SW480 (cell line): Measurements from ENCODE around the gene CCL2.
"Not testable (repeated sequence)": the region's sequence is repeated elsewhere in the genome, so short reads cannot be mapped to it uniquely, and the experiment has no call there.

Source experiments
- DNase-seq: peaks from one replicate; pipeline ENCODE4 v3.0.0-alpha.2; 2016; ENCODE audit warnings: low spot score

The CCL2 gene

GRCh38 chr17:34254651-34255380, at the start of gene CCL2:
CCL2 (plus strand) TSS chr17:34255285; CDS start chr17:34255350, 65 bp downstream.
- peak; percentile 5 for DNase-seq

GRCh38 chr17:34205401-34205800, 49.7 kb upstream of the CCL2 start:
- no peak for DNase-seq

GRCh38 chr17:34206569-34206968, 48.5 kb upstream of the CCL2 start:
- DNase-seq, result no peak

GRCh38 chr17:34207572-34207971, 47.5 kb upstream of the CCL2 start:
- no peak for DNase-seq

GRCh38 chr17:34218748-34219147, 36.3 kb upstream of the CCL2 start:
- no peak for DNase-seq

GRCh38 chr17:34219405-34219804, 35.7 kb upstream of the CCL2 start:
- DNase-seq, result no peak

GRCh38 chr17:34220045-34220751, 34.9 kb upstream of the CCL2 start:
- DNase-seq, result no peak

GRCh38 chr17:34220752-34221395, 34.2 kb upstream of the CCL2 start:
- DNase-seq, result no peak

GRCh38 chr17:34221411-34221810, 33.7 kb upstream of the CCL2 start:
- no peak for DNase-seq

GRCh38 chr17:34222722-34223497, 32.2 kb upstream of the CCL2 start:
- no peak for DNase-seq

GRCh38 chr17:34225046-34225445, 30.0 kb upstream of the CCL2 start:
- DNase-seq, result no peak

GRCh38 chr17:34226011-34226743, 28.9 kb upstream of the CCL2 start:
- peak; percentile 14 for DNase-seq

- DNase-seq, result no peak
Observed at GRCh38 chr17:34226744-34227034, 28.4 kb upstream of the CCL2 start.

GRCh38 chr17:34227293-34227692, 27.8 kb upstream of the CCL2 start:
- not testable (repeated sequence) for DNase-seq

GRCh38 chr17:34227707-34228106, 27.4 kb upstream of the CCL2 start:
- no peak for DNase-seq

- no peak for DNase-seq
Observed at GRCh38 chr17:34228781-34229180, 26.3 kb upstream of the CCL2 start.

- no peak for DNase-seq
Observed at GRCh38 chr17:34230342-34230741, 24.7 kb upstream of the CCL2 start.

- DNase-seq, result no peak
Observed at GRCh38 chr17:34234616-34235015, 20.5 kb upstream of the CCL2 start.

- no peak for DNase-seq
Observed at GRCh38 chr17:34235389-34236028, 19.6 kb upstream of the CCL2 start.

GRCh38 chr17:34236281-34236892, 18.7 kb upstream of the CCL2 start:
- no peak for DNase-seq

- DNase-seq, result no peak
Observed at GRCh38 chr17:34237458-34237857, 17.6 kb upstream of the CCL2 start.
